ENCODE results near the gene HGD.

DNA sequence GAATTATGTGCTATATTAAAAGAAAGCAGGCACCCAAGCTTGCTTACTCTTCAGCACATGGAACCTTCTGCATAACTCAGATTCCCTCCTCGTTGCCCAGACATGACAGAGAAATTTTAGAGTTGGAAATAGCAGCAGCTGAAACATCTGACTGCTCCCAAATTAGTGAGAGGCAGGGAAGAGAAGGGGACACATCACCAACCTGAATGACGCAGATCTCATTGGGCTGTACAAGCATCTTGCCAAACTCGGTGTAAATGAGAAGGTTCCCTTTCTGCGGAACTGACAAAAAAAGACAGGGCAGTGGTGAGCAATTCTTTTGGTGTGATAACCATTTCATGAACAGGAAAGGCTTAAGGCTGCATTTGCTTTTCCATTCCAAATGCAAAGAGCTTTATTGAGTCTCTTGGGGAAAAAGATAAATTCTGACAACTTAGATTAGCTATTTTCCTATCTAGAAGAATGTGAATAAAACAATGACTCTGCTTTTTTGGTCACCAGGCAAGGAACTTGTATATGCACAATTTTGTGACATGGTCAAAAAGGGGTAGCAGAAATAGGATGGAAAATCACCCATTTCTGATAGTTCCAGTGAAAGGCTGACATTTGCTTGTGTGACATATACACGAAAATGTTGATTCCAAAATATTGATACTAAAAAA lies 35.1 kb downstream of the HGD start:
- TF ChIP-seq, protein P1, sequence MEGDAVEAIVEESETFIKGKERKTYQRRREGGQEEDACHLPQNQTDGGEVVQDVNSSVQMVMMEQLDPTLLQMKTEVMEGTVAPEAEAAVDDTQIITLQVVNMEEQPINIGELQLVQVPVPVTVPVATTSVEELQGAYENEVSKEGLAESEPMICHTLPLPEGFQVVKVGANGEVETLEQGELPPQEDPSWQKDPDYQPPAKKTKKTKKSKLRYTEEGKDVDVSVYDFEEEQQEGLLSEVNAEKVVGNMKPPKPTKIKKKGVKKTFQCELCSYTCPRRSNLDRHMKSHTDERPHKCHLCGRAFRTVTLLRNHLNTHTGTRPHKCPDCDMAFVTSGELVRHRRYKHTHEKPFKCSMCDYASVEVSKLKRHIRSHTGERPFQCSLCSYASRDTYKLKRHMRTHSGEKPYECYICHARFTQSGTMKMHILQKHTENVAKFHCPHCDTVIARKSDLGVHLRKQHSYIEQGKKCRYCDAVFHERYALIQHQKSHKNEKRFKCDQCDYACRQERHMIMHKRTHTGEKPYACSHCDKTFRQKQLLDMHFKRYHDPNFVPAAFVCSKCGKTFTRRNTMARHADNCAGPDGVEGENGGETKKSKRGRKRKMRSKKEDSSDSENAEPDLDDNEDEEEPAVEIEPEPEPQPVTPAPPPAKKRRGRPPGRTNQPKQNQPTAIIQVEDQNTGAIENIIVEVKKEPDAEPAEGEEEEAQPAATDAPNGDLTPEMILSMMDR (IDR thresholded peaks at IDR 0.05) = no peak
- no peak for TF ChIP-seq POLR2A (IDR thresholded peaks at IDR 0.05)
